Hepatocyte (in vitro differentiated cells): Measurements from ENCODE around the gene CLSTN3.

Experiments used
- CTCF ChIP-seq: fragments of 200-600 bp; sonication (generic); IDR thresholded peaks from 2 replicates; pipeline ENCODE4 v1.5.1; 2016; ENCODE audit warnings: antibody characterized with exemption, mild to moderate bottlenecking; ENCODE audit not compliant: poor library complexity
- EZH2 ChIP-seq: fragments of 200-600 bp; sonication (generic); IDR thresholded peaks from 2 replicates; pipeline ENCODE4 v1.6.1; 2016; ENCODE audit warnings: antibody characterized with exemption, mild to moderate bottlenecking, borderline replicate concordance
- EZH2phosphoT487 ChIP-seq: fragments of 200-600 bp; sonication (generic); IDR thresholded peaks from one replicate; pipeline ENCODE4 v1.6.1; 2018; ENCODE audit warnings: antibody characterized with exemption, mild to moderate bottlenecking, low read depth, moderate library complexity; ENCODE audit not compliant: unreplicated experiment, severe bottlenecking

DNA sequence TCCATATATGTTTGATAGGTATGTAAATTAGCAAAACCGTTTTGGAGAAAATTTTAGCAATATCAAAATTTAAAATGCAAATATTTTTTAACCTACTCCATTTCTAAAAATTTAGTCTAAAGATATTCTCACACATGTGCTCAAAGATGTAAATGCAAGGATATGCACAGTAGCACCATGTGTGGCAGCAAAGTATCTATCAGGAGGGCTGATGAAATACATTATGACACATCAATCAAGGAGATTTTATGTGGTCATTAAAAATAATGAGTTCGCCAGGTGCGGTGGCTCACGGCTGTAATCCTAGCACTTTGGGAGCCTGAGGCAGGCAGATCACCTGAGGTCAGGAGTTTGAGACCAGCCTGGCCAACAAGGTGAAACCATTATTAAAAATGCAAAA, 29.9 kb upstream of the CLSTN3 start:
- TF ChIP-seq CTCF (no peak), EZH2phosphoT487 (no peak), EZH2 (no peak)
